GM06990 (cell line): ENCODE data around the gene LAG3.

Source experiments
- DNase-seq: peaks from one replicate; pipeline ENCODE4 v3.0.0-alpha.2; 2011; ENCODE audit not compliant: insufficient read length; ENCODE audit errors: extremely low read depth
- H3K27me3 ChIP-seq: replicated peaks from 2 replicates; pipeline ENCODE4 v1.6.0; 2011; ENCODE audit warnings: low read length; ENCODE audit not compliant: control insufficient read depth, insufficient read depth
- H3K36me3 ChIP-seq: 2 replicates; pipeline ENCODE4 v1.5.1; 2011; ENCODE audit warnings: low read length; ENCODE audit not compliant: control insufficient read depth, insufficient read depth
- H3K4me3 ChIP-seq: replicated peaks from 2 replicates; pipeline ENCODE4 v1.5.1; 2011; ENCODE audit warnings: low read depth, mild to moderate bottlenecking, control low read depth, low read length
- CTCF ChIP-seq: IDR thresholded peaks from 2 replicates; pipeline ENCODE4 v1.5.1; 2011; ENCODE audit warnings: low read length, control low read depth, mild to moderate bottlenecking, inconsistent platforms; ENCODE audit not compliant: insufficient read depth, poor library complexity, severe bottlenecking

The LAG3 gene

DNA sequence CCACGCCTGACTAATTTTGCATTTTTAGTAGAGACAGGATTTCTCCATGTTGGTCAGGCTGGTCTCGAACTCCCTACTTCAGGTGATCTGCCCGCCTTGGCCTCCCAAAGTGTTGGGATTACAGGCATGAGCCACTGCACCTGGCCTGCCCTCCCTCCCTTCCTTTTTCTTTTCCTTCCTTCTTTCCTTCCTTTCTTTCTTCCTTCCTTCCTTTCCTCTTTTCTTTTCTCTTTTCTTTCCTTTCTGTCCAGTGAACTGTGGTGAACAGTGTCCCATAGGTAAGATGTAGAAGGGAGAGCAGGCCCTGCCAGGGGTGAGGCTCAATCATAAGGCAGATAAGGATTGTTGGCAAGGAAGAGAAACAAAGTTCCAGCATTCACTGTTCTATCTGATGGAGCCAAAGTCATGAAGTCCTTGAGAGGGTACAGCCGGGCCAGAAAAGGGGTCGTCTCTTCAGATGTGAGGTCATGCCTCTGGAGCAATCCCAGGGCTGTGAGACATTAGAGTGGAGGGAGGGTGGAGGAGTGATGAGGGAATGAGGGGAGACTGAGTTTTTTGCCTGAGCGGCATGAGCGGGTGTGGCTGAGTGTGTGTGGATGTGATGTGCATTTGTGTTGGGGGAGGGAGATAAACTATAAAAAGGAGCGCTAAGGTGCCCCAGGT, 15.2 kb upstream of the LAG3 start:
- Histone ChIP-seq H3K27me3 (no peaks in the 10 kb centered on the region), H3K4me3 (no peak overlapping the region), H3K36me3 (no peaks in the 10 kb centered on the region)
- no peak for DNase-seq
- no peak for TF ChIP-seq CTCF

DNA sequence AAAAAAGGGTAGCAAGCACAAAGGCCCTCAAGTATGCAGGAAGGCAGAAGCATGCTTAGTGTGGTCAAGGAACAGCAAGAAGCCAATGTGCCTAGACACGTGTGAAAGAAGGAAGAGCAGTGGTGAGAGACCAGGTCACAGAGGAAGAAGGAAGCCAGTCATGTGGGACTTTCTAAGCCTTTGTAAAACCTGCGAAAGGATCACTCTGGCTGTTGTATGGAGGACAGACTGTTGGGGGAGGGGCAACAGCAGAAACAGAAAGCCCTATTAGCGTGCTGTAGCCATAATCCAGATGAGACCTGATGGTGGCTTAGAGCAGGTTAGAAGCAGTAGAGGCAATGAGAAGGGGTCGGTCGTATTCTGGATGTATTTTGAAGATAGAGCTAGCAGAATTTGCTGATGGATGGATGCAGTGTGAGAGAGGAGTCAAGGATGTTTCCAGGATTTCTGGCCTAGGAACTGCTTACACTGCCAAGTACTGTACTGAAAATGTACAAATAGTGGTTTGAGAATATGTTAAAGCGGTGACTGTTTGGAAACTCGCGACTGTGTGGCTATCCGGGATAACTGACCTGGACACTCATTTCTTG, 13.7 kb upstream of the LAG3 start:
- H3K27me3 ChIP-seq = no peaks in the 10 kb centered on the region
- no peak overlapping the region for H3K4me3 ChIP-seq
- H3K36me3 ChIP-seq = no peaks in the 10 kb centered on the region
- DNase-seq = no peak
- no peak for TF ChIP-seq CTCF

GRCh38 chr12:6759741-6760140, 12.6 kb upstream of the LAG3 start:
- Histone ChIP-seq H3K27me3 (no peaks in the 10 kb centered on the region), H3K4me3 (no peak overlapping the region), H3K36me3 (no peaks in the 10 kb centered on the region)
- TF ChIP-seq CTCF = no peak
- no peak for DNase-seq

DNA sequence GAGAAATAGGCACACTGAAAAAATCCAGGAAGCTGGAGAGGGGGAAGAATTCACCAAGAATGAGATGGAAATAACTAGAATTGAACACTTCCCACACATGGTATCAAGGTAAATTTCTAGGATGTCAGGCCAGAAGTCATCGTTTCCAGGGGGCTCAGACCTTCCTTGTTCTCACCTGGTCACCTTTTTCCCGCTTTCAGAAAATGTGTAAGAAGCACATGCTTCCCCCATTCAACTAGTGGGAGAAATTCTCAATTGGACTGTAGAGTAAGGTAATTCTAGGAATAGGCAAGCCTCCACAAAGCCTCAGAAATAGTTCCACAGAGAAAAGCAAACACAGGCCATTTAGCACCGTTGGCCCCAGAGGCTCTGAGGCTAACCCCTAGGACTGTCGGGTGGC, 8.9 kb upstream of the LAG3 start:
- no peak for DNase-seq
- no peaks in the 10 kb centered on the region for H3K36me3 ChIP-seq
- H3K27me3 ChIP-seq = no peaks in the 10 kb centered on the region
- TF ChIP-seq CTCF = no peak
- H3K4me3 ChIP-seq = no peak overlapping the region

- H3K36me3 ChIP-seq = no peaks in the 10 kb centered on the region
- DNase-seq = peak; percentile 84
- no peak for TF ChIP-seq CTCF
- H3K4me3 ChIP-seq = peak overlapping the region; percentile 46
- H3K27me3 ChIP-seq = no peaks in the 10 kb centered on the region
These were observed 8.1 kb upstream of the LAG3 start for GRCh38 chr12:6764011-6764828.
